CD4-positive, alpha-beta T cell treated with Interleukin-4 for 1 hour (primary cell): Measurements from ENCODE around the gene MYO5B.
"Not testable (repeated sequence)": the region's sequence is repeated elsewhere in the genome, so short reads cannot be mapped to it uniquely, and the experiment has no call there.

Source experiments
- DNase-seq, 2 donors: peaks; one replicate each; pipeline ENCODE4 v3.0.0-alpha.2; 2020 to 2022

The MYO5B gene

GRCh38 chr18:50194631-50195532 lies at the start of gene MYO5B:
Gene MYO5B, minus strand, starts transcription at chr18:50195147. Its CDS starts 354 bp downstream, at chr18:50194793.
- peak; percentile 29 to 40 for DNase-seq

- not testable (repeated sequence) for DNase-seq
Measured at GRCh38 chr18:50241768-50242167, 46.8 kb upstream of the MYO5B start.

- DNase-seq, result no peak
Measured at GRCh38 chr18:50240080-50240563, 45.2 kb upstream of the MYO5B start.

- DNase-seq, result no peak
Measured at GRCh38 chr18:50232419-50232818, 37.5 kb upstream of the MYO5B start.

- no peak for DNase-seq
Measured at GRCh38 chr18:50231621-50232020, 36.7 kb upstream of the MYO5B start.

- not testable (repeated sequence) for DNase-seq
Measured at GRCh38 chr18:50220249-50220648, 25.3 kb upstream of the MYO5B start.

- peak; percentile 30 to 39 for DNase-seq
Measured at GRCh38 chr18:50218432-50219197, 23.7 kb upstream of the MYO5B start.

- no peak for DNase-seq
Measured at GRCh38 chr18:50209311-50209710, 14.4 kb upstream of the MYO5B start.

GRCh38 chr18:50207722-50208121 lies 12.8 kb upstream of the MYO5B start:
- no peak for DNase-seq

- DNase-seq, result peak in 1 of 2 donors; percentile 8
Measured at GRCh38 chr18:50203801-50204604, 9.1 kb upstream of the MYO5B start.

- DNase-seq, result no peak
Measured at GRCh38 chr18:50201476-50202018, 6.6 kb upstream of the MYO5B start.

- DNase-seq, result no peak
Measured at GRCh38 chr18:50199921-50200320, 5.0 kb upstream of the MYO5B start.

GRCh38 chr18:50199346-50199855 lies 4.5 kb upstream of the MYO5B start:
- DNase-seq, result no peak

- no peak for DNase-seq
Measured at GRCh38 chr18:50196261-50196660, 1.3 kb upstream of the MYO5B start.

- DNase-seq, result no peak
Measured at GRCh38 chr18:50195689-50196088, 742 bp upstream of the MYO5B start.

- DNase-seq, result no peak
Measured at GRCh38 chr18:50193796-50194630, 934 bp downstream of the MYO5B start.

GRCh38 chr18:50192995-50193795 lies 1.8 kb downstream of the MYO5B start:
- DNase-seq, result no peak

GRCh38 chr18:50190926-50191325 lies 4.0 kb downstream of the MYO5B start:
- no peak for DNase-seq

GRCh38 chr18:50190236-50190635 lies 4.7 kb downstream of the MYO5B start:
- no peak for DNase-seq

GRCh38 chr18:50189160-50189559 lies 5.8 kb downstream of the MYO5B start:
- DNase-seq, result no peak
